GM18907 (cell line): ENCODE data around the gene DLGAP4.

ENCODE experiments used
- ATAC-seq: cut with Tn5 transposase; IDR thresholded peaks from one replicate; pipeline ENCODE4 v1.9.1; 2021; ENCODE audit warnings: mild to moderate bottlenecking, moderate library complexity; ENCODE audit not compliant: unreplicated experiment

Gene DLGAP4, protein sequence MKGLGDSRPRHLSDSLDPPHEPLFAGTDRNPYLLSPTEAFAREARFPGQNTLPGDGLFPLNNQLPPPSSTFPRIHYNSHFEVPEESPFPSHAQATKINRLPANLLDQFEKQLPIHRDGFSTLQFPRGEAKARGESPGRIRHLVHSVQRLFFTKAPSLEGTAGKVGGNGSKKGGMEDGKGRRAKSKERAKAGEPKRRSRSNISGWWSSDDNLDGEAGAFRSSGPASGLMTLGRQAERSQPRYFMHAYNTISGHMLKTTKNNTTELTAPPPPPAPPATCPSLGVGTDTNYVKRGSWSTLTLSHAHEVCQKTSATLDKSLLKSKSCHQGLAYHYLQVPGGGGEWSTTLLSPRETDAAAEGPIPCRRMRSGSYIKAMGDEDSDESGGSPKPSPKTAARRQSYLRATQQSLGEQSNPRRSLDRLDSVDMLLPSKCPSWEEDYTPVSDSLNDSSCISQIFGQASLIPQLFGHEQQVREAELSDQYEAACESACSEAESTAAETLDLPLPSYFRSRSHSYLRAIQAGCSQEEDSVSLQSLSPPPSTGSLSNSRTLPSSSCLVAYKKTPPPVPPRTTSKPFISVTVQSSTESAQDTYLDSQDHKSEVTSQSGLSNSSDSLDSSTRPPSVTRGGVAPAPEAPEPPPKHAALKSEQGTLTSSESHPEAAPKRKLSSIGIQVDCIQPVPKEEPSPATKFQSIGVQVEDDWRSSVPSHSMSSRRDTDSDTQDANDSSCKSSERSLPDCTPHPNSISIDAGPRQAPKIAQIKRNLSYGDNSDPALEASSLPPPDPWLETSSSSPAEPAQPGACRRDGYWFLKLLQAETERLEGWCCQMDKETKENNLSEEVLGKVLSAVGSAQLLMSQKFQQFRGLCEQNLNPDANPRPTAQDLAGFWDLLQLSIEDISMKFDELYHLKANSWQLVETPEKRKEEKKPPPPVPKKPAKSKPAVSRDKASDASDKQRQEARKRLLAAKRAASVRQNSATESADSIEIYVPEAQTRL

DNA sequence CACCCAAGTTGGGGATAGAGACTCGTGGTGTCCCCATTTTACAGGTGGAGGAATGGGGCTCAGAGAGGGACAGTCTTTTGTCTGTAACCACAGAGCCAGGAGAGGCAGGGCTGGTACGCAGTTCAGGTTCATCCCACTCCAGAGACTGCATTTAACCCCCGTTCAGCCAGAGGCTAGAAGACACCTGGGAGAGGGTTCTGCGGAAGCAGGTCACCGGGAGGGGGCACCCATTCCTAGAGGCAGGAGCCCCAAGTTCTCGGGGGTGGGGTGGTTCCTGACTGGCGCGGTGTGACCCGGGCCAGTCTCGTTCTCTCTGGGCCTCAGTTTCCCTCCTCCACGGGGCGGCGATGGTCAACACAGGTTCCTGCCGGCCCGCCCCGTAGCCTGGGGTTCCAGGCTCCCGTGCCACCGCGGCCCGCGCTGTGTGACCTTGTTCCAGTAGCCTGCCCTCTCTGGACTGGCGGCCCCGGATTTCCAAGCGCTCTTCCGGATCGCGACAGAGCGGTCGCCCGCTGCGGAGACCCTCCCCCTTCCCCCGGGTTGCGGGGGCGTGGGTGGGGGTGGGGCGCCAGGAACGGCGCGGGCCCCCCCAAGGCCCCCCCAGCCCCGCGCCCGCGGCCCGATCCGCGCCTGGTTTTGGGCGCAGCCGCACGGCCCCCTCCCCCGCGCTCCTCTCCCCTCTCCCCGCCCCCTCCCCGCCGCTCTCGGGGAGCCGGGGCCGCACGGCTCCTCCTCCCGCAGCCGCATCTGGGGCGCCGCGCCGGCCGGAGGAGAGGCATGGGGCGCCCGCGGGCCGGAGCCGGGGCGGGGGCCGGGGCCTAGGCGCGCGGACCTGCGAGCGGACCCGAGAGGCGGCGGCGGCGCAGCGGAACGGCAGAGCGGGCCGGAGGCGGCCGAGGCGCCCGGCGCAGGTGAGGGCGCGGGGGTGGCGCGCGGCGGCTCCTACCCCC lies at the start of gene DLGAP4:
TSS of gene DLGAP4 (plus strand) at position 738 of the 950 bp plus-strand sequence. CDS start 125,379 bp downstream, outside the sequence.
- no peak for ATAC-seq

DNA sequence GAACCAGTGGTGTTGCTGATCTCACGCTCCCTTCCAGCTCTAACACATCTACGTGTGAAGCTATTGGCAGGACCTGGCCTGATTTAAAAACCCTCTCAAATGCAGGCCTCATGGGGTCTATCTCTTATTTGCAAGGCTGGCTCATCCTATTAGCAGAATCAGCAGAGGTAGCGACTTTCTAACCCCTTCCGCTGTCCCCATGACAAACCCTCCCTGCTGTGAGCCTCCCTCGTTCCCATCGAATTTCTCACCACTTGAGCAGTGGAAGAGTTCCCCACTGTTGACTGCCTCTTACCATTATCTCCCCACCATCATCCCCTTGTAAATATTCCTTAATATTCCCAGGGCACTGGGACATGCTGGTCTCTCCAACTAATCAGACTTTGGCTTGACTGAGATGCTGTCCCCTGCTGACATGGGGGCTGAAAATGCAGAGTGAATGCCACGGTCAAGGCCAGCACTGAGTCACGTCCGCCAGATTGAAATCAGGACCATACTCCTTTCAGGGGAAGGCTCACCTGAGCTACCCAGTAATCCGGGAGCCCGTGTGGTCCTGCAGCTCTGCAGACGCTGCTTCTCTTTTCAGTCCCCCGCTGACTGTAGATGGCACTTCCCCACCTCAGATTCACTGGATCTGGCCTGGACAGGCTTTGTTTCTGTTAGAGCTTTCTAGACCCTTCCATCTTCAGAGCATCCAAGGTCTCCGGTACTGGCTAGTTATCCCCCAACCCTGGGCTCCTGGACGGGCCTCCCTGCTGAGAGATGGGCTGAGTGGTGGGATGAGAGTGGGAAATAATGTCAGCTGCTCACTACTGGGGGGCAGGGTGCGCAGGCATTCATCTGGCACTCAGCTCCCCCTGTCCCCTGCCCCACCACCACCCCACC lies 46.7 kb upstream of the DLGAP4 start:
- ATAC-seq = no peak

DNA sequence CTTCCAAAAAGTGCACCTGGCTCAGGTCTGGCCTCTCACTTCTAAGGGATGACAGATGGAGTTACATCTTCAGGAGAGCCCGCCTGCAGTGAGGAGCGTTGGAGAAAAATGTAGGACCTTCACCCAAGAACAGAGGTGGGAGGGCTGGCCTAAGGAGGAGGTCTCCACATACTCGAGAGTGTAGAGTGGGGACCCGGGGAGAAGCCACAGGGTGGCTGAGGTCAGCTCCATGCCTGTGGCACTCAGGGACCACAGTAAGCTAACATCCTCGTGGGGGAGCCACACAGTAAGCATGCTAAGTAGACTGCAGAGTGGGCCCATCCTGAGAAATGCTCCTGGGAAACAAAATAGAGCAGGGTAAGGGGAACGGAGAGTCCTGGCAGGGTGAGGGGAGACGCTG lies 45.8 kb upstream of the DLGAP4 start:
- ATAC-seq = no peak

- no peak for ATAC-seq
Observed at GRCh38 chr20:36261389-36262105, 44.6 kb upstream of the DLGAP4 start.

- no peak for ATAC-seq
Observed at GRCh38 chr20:36262440-36262839, 43.7 kb upstream of the DLGAP4 start.

DNA sequence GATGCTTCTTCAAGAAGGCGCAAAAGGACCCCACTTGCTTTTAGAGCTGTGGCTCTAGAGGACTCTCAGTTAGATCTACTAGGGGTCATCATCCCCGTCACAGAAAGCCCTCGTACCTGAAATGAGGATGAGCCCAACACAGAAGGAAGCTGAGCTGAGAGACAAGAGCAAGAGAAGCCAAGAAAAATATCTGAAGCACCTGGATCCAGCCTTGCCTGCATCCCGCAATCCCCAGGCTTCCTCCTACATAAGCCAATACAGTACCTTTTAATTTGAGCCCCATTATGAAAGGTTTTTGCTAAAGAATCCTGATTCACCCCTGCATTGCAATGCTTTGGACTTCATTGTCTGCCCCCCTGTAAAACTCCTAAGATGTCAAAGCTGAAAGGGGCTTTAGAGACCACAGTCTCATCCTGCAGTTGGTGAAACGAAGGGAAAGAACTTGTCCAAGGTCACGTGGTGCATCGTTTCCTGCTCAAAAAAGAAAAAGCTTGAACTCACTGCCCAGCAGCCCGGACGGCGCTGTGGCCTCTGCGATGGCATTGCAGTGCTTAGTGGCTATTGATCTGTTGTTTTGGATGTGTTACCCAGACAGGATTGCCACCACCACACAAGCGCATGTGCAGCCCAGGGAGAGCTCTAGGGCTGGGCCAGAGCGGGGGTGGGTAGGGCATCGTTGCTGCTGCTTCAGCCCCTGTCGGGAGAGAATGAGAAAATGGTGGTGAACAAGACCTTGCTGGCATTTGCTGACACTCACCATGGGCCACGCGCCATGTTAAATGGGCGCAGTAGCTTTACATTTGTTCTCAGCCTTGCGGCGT lies 41.5 kb upstream of the DLGAP4 start:
- no peak for ATAC-seq

GRCh38 chr20:36266189-36266588 lies 40.0 kb upstream of the DLGAP4 start:
- no peak for ATAC-seq

GRCh38 chr20:36267605-36268381 lies 38.3 kb upstream of the DLGAP4 start:
- no peak for ATAC-seq

DNA sequence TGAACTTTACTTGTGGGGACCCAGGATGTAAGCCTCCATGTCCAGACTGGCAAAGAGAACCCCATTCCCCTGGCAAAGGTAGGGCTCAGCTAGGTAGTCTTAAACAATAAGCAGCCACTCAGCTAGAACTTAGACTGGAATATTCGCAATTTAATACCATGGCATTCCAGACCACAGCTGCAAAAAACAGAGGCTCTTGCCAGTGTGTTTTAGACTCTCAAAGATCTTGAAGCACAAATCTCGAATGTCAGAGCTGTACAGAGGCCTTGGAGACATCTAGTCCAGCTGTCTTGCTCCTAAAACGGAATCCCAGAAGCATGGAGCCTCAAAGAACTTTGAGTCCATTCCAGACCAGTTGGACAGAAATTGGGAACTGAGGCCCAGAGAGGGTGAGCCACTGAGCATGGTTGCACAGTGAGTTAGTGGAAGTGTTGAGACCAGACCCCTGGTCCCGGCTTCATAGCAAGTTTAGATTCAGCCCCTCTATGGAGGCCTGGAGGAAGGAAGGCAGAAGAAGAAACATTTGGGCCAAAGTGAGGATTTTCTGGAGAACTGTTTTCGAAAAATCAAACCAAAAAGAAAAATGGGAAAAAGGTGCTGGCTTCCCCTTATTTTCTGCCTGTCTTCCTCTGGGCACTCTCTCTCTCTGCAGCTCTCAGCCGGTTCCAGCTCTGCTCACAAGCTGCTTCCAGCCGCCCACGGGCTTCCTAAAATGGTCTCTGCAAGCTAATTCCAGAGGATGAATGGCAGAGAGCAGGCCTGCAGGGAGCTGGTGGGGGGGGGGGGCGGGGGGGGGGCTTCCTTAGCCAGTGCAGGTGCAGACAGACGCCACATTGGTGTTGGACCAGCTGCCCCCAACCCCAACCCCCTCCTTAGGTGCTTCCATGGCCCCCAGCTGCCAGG lies 37.4 kb upstream of the DLGAP4 start:
- ATAC-seq = no peak

DNA sequence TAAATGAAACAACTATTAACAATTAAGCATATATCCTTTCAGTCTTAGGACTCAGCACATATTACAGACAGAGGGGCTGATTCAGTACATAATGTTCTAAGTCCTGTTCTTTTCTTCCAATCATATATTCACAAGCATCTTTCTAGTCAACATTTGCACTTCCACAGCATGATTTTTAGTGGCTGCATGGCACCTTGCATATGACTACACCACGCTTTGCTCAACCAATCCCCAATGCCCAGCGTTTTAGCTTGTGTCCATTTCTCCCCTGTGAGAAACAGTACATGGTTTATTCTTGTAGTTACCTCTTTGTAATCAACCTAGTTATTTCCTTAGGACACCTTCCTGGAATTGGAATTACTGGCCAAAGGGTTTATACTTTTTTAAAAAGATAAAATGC lies 36.6 kb upstream of the DLGAP4 start:
- no peak for ATAC-seq

- ATAC-seq = no peak
Observed at GRCh38 chr20:36270744-36271638, 35.1 kb upstream of the DLGAP4 start.

GRCh38 chr20:36271639-36272546 lies 34.2 kb upstream of the DLGAP4 start:
- ATAC-seq = no peak

- no peak for ATAC-seq
Observed at GRCh38 chr20:36272547-36273220, 33.5 kb upstream of the DLGAP4 start.
